ENCODE results near the gene RBM5.

The RBM5 gene

DNA sequence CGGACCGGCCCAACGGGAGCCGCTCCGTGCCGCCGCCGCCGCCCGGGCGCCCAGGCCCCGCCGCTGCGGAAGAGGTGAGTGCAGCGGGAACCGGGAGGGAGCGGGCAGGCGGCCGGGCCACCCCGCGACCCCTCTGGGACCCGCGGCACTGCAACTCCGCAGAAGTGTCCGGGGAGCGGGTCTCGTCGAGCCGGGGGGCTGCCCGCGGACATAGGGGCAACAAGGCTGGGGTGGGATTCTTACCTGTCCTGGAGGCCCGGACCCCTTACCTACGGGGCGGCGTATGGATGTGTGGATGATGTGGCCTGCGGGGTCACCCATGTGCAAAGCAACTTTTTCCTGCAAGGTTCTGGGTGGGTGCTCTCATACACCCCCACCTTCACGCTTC, 66.8 kb downstream of the RBM5 start:
- H3K4me3 ChIP-seq (ENCODE audit: low read length) = peak overlapping the region; percentile 25; the same call in 1 of the 2 replicates
- H3K4me2 ChIP-seq (ENCODE audit: low read length) = peak overlapping the region; percentile 24; the same call in 1 of the 2 replicates
- H3K4me1 ChIP-seq (ENCODE audit: low read length) = no peaks in the 10 kb centered on the region
- H2AFZ ChIP-seq (ENCODE audit: low read depth, low read length) = no peak overlapping the region
- no peaks in the 10 kb centered on the region for H3K79me2 ChIP-seq (ENCODE audit: low read length)
- peaks cover 19% of the 10 kb centered on the region for H3K27me3 ChIP-seq (ENCODE audit: low read depth, low read length)
- H3K27ac ChIP-seq (ENCODE audit: low read length) = no peak overlapping the region
- H3K36me3 ChIP-seq (replicated peaks; ENCODE audit: low read depth, low read length) = no peaks in the 10 kb centered on the region
- no peak overlapping the region for H3K9ac ChIP-seq (ENCODE audit: low read length)
- no peaks in the 10 kb centered on the region for H3K9me3 ChIP-seq (ENCODE audit: insufficient read depth, low read length)
- TF ChIP-seq, protein P1, sequence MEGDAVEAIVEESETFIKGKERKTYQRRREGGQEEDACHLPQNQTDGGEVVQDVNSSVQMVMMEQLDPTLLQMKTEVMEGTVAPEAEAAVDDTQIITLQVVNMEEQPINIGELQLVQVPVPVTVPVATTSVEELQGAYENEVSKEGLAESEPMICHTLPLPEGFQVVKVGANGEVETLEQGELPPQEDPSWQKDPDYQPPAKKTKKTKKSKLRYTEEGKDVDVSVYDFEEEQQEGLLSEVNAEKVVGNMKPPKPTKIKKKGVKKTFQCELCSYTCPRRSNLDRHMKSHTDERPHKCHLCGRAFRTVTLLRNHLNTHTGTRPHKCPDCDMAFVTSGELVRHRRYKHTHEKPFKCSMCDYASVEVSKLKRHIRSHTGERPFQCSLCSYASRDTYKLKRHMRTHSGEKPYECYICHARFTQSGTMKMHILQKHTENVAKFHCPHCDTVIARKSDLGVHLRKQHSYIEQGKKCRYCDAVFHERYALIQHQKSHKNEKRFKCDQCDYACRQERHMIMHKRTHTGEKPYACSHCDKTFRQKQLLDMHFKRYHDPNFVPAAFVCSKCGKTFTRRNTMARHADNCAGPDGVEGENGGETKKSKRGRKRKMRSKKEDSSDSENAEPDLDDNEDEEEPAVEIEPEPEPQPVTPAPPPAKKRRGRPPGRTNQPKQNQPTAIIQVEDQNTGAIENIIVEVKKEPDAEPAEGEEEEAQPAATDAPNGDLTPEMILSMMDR (IDR thresholded peaks at IDR 0.05; ENCODE audit: low read depth, low read length) = no peak
- TF ChIP-seq EZH2phosphoT487 (IDR thresholded peaks at IDR 0.05; ENCODE audit: low read depth) = no peak
- H4K20me1 ChIP-seq (ENCODE audit: insufficient read depth, low read length) = no peaks in the 10 kb centered on the region

DNA sequence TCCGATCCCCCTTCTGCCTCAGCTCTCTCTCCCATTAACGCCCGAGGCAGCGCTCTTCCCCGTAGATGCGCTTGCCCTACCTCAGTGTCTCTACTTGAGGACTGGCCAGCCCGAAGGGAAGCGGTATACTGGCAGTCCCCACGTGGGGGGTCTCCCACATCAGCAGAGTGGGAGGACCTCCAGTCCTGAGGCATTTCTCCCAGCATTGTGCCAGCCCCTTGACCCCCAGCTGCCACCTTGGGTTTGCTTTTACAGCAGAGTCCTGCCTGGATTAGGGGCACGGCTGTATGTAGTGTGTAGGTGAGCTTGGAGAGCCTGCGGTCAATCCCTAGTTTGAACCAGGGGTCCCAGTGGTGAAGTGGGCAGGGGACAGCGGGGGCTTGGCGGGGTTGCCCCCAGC, 67.2 kb downstream of the RBM5 start:
- TF ChIP-seq EZH2phosphoT487 (IDR thresholded peaks at IDR 0.05; ENCODE audit: low read depth) = no peak
- TF ChIP-seq, protein P1 (IDR thresholded peaks at IDR 0.05; ENCODE audit: low read depth, low read length) = no peak
- Histone ChIP-seq H3K79me2 (ENCODE audit: low read length) (no peaks in the 10 kb centered on the region), H3K4me1 (ENCODE audit: low read length) (no peaks in the 10 kb centered on the region), H3K4me3 (ENCODE audit: low read length) (peak overlapping the region; percentile 25; the same call in 1 of the 2 replicates), H3K4me2 (ENCODE audit: low read length) (peak overlapping the region; percentile 24; the same call in 1 of the 2 replicates), H3K27ac (ENCODE audit: low read length) (no peak overlapping the region), H3K9ac (ENCODE audit: low read length) (no peak overlapping the region), H2AFZ (ENCODE audit: low read depth, low read length) (no peak overlapping the region), H4K20me1 (ENCODE audit: insufficient read depth, low read length) (no peaks in the 10 kb centered on the region), H3K36me3 (replicated peaks; ENCODE audit: low read depth, low read length) (no peaks in the 10 kb centered on the region), H3K27me3 (ENCODE audit: low read depth, low read length) (peaks cover 19% of the 10 kb centered on the region), H3K9me3 (ENCODE audit: insufficient read depth, low read length) (no peaks in the 10 kb centered on the region)

DNA sequence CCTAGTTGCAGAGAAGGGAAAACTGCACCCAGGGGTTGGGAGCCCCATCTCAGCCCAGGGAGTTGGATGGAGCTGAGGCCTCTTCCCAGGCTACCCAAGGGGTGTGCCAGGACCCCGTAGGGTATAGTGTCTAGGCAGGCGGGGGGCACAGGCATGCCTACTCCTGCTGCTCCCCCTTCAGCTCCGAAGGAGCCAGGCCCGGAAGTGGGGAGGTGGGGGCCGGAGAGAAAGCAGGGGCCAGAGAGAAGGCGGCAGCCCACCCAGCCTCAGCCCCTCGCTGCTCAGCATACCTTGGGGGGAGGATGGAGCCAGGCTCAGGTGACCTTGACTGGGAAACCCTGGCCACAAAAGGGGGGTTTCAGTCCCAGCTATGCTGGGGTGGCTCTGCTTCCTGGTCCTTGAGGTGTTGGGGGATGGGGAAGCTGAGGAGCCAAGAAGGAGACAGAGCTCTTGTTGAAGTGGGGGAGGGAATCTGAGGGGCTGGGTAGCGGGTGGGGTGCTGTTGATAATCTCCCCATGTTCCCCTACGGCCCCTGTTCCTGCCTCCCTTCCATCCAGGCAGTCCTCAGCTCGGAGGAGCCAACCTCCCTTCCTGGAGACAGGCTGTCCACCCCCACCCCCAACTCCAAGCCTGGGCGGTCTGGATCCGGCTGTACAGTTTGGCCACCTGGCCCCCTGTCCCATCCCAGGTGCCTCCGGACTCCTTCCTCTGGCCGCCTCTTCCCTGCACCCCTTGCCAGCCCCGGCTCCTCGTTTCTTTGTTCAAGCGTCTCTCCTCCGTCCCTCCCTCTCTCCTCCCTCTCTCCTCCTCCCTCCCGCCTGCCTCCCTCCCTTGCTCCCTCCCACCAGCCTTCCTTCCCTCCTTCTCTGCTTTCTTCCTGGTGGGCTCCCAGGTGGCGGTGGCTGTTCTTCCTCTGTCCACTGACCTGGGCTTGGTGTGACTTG, 68.1 kb downstream of the RBM5 start:
- Histone ChIP-seq H4K20me1 (ENCODE audit: insufficient read depth, low read length) (no peaks in the 10 kb centered on the region), H3K27me3 (ENCODE audit: low read depth, low read length) (peaks cover 19% of the 10 kb centered on the region), H3K4me1 (ENCODE audit: low read length) (no peaks in the 10 kb centered on the region), H3K9ac (ENCODE audit: low read length) (no peak overlapping the region), H3K4me3 (ENCODE audit: low read length) (no peak overlapping the region), H2AFZ (ENCODE audit: low read depth, low read length) (peak overlapping the region; percentile 12; the same call in 1 of the 2 replicates), H3K4me2 (ENCODE audit: low read length) (peak overlapping the region; percentile 1; the same call in 1 of the 2 replicates), H3K9me3 (ENCODE audit: insufficient read depth, low read length) (no peaks in the 10 kb centered on the region), H3K27ac (ENCODE audit: low read length) (no peak overlapping the region), H3K79me2 (ENCODE audit: low read length) (no peaks in the 10 kb centered on the region), H3K36me3 (replicated peaks; ENCODE audit: low read depth, low read length) (no peaks in the 10 kb centered on the region)
- TF ChIP-seq EZH2phosphoT487 (IDR thresholded peaks at IDR 0.05; ENCODE audit: low read depth) = no peak
- TF ChIP-seq, protein P1 (IDR thresholded peaks at IDR 0.05; ENCODE audit: low read depth, low read length) = no peak

DNA sequence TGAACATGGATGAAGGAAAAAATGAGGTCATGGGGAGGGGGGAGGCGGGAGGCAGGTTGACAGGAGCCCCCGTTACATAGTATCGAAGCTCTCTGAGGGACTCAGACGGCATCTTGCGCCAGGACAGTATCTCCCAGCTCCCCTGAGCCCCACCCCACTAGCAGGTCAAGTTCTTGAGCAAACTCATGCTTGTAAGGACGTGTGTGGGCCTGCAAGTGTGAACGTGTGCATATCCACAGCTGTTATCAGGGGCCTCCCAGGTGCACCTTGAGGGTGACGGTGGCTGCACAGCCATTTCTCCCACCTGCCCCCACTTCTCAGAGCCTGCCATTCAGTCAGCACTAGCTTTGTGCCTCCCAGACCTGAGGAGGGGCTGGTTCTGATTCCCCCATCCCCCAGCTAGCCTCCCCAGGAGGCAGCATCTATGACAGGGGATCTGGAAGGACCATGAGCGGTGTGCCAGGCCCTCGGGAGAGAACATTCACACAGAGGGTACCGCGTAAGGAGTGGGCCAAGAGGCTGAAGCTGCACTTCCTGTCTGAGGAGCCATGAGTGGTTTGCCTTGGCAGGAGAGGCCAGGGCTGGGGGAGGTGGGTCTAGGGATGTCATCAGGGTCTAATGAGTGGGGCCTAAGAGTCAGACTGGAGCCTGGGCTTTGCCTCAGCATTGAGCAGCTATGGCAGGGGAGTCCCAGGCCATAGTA, 69.3 kb downstream of the RBM5 start:
- no peaks in the 10 kb centered on the region for H4K20me1 ChIP-seq (ENCODE audit: insufficient read depth, low read length)
- H3K4me1 ChIP-seq (ENCODE audit: low read length) = no peaks in the 10 kb centered on the region
- H3K27ac ChIP-seq (ENCODE audit: low read length) = no peak overlapping the region
- no peaks in the 10 kb centered on the region for H3K9me3 ChIP-seq (ENCODE audit: insufficient read depth, low read length)
- TF ChIP-seq, protein P1 (IDR thresholded peaks at IDR 0.05; ENCODE audit: low read depth, low read length) = no peak
- no peak for TF ChIP-seq EZH2phosphoT487 (IDR thresholded peaks at IDR 0.05; ENCODE audit: low read depth)
- H3K4me3 ChIP-seq (ENCODE audit: low read length) = no peak overlapping the region
- no peaks in the 10 kb centered on the region for H3K36me3 ChIP-seq (replicated peaks; ENCODE audit: low read depth, low read length)
- H3K79me2 ChIP-seq (ENCODE audit: low read length) = no peaks in the 10 kb centered on the region
- peaks cover 19% of the 10 kb centered on the region for H3K27me3 ChIP-seq (ENCODE audit: low read depth, low read length)
- H3K4me2 ChIP-seq (ENCODE audit: low read length) = no peak overlapping the region
- H2AFZ ChIP-seq (ENCODE audit: low read depth, low read length) = no peak overlapping the region
- H3K9ac ChIP-seq (ENCODE audit: low read length) = no peak overlapping the region
